ENCODE measurements around the gene CTCFL.

DNA sequence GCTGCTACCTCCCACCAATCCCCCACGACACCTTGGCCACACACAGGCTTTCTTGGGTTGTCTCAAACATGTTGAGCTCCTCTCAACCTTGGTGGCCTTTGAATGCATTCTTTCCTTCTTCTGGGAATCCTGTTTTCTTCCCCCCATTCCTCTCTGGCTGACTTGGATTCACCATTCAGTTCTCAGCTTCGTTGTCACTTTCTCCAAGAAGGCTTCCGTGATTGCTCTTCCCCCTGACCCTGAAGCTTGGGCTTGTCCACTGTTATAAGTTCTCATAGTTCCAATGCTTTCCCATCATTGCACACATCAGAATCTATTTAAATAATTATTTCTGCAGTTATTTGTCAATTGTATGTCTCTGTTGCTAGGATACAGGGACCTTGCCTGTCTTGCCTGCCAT is 69.6 kb downstream of the CTCFL start:
- no peak for TF ChIP-seq EZH2 (IDR thresholded peaks at IDR 0.05; ENCODE audit: low read length, missing control alignments)
- TF ChIP-seq, protein P1, sequence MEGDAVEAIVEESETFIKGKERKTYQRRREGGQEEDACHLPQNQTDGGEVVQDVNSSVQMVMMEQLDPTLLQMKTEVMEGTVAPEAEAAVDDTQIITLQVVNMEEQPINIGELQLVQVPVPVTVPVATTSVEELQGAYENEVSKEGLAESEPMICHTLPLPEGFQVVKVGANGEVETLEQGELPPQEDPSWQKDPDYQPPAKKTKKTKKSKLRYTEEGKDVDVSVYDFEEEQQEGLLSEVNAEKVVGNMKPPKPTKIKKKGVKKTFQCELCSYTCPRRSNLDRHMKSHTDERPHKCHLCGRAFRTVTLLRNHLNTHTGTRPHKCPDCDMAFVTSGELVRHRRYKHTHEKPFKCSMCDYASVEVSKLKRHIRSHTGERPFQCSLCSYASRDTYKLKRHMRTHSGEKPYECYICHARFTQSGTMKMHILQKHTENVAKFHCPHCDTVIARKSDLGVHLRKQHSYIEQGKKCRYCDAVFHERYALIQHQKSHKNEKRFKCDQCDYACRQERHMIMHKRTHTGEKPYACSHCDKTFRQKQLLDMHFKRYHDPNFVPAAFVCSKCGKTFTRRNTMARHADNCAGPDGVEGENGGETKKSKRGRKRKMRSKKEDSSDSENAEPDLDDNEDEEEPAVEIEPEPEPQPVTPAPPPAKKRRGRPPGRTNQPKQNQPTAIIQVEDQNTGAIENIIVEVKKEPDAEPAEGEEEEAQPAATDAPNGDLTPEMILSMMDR (conservative IDR thresholded peaks at IDR 0.05 in 1 of 2, IDR thresholded peaks at IDR 0.05 in 1 of 2; ENCODE audit: low read depth in 1 of 2, low read length in 2 of 2), result no peak

Measured in fibroblast of lung (primary cell).